SK-N-SH treated with all-trans-retinoic acid at 6 μM for 48 hours (cell line): Measurements from ENCODE around the gene APOO.

Experiments
- ATAC-seq: fragments of 200-7000 bp; cut with Tn5 transposase; 3 replicates; pipeline ENCODE4 v1.9.1; 2020; ENCODE audit warnings: mild to moderate bottlenecking, moderate library complexity
- ARNTL ChIP-seq: fragments of 450-650 bp; formaldehyde crosslinking; IDR thresholded peaks from 2 replicates; pipeline ENCODE4 v1.5.0; 2020; ENCODE audit warnings: low read depth, mild to moderate bottlenecking, moderate library complexity, borderline replicate concordance
- BACH2 ChIP-seq: fragments of 250-450 bp; sonication (Bioruptor Pico); IDR thresholded peaks from 2 replicates; pipeline ENCODE4 v1.9.0; 2021; ENCODE audit warnings: mild to moderate bottlenecking, borderline replicate concordance
- CSDC2 ChIP-seq: fragments of 250-450 bp; sonication (Bioruptor Pico); IDR thresholded peaks from 2 replicates; pipeline ENCODE4 v1.5.0; 2020; ENCODE audit warnings: mild to moderate bottlenecking, moderate library complexity
- ESRRG ChIP-seq: fragments of 250-450 bp; sonication (Bioruptor Pico); IDR thresholded peaks from 2 replicates; pipeline ENCODE4 v1.6.1; 2021; ENCODE audit warnings: mild to moderate bottlenecking
- GLIS3 ChIP-seq: fragments of 250-450 bp; sonication (Bioruptor Pico); IDR thresholded peaks from 2 replicates; pipeline ENCODE4 v1.5.0; 2020; ENCODE audit warnings: mild to moderate bottlenecking, moderate library complexity
- OSR1 ChIP-seq: fragments of 250-450 bp; sonication (Bioruptor Pico); IDR thresholded peaks from 2 replicates; pipeline ENCODE4 v1.8.0; 2022; ENCODE audit warnings: moderate library complexity, mild to moderate bottlenecking, inconsistent platforms
- PPARA ChIP-seq: fragments of 250-450 bp; sonication (Bioruptor Pico); IDR thresholded peaks from 2 replicates; pipeline ENCODE4 v1.5.0; 2020; ENCODE audit warnings: mild to moderate bottlenecking, borderline replicate concordance
- RARB ChIP-seq: fragments of 250-450 bp; sonication (Bioruptor Pico); IDR thresholded peaks from 2 replicates; pipeline ENCODE4 v1.8.0; 2021; ENCODE audit warnings: mild to moderate bottlenecking, moderate library complexity
- SNAI2 ChIP-seq: fragments of 250-450 bp; sonication (Bioruptor Pico); IDR thresholded peaks from 2 replicates; pipeline ENCODE4 v1.5.0; 2020; ENCODE audit warnings: mild to moderate bottlenecking, moderate library complexity
- TOX ChIP-seq: fragments of 250-450 bp; sonication (Bioruptor Pico); IDR thresholded peaks from 2 replicates; pipeline ENCODE4 v1.8.0; 2021; ENCODE audit warnings: mild to moderate bottlenecking, moderate library complexity, borderline replicate concordance
- ZC3H10 ChIP-seq: fragments of 250-450 bp; sonication (Bioruptor Pico); IDR thresholded peaks from 2 replicates; pipeline ENCODE4 v1.5.1; 2021; ENCODE audit warnings: mild to moderate bottlenecking, moderate library complexity
- ZFP3 ChIP-seq: fragments of 250-450 bp; sonication (Bioruptor Pico); IDR thresholded peaks from 2 replicates; pipeline ENCODE4 v1.5.0; 2020; ENCODE audit warnings: mild to moderate bottlenecking, moderate library complexity
- ZFP30 ChIP-seq: fragments of 450-650 bp; formaldehyde crosslinking; IDR thresholded peaks from 2 replicates; pipeline ENCODE4 v1.5.0; 2022; ENCODE audit warnings: mild to moderate bottlenecking, moderate library complexity
- ZNF565 ChIP-seq: fragments of 450-650 bp; formaldehyde crosslinking; conservative IDR thresholded peaks from 2 replicates; pipeline ENCODE4 v1.5.0; 2020; ENCODE audit warnings: low read depth, mild to moderate bottlenecking, moderate library complexity
- ZNF70 ChIP-seq: fragments of 450-650 bp; formaldehyde crosslinking; IDR thresholded peaks from 2 replicates; pipeline ENCODE4 v1.5.0; 2020; ENCODE audit warnings: mild to moderate bottlenecking, moderate library complexity
- ZNF8 ChIP-seq: fragments of 450-650 bp; formaldehyde crosslinking; IDR thresholded peaks from 2 replicates; pipeline ENCODE4 v1.5.0; 2020; ENCODE audit warnings: mild to moderate bottlenecking, moderate library complexity
- TF ChIP-seq, protein P1 (sequence below): fragments of 250-450 bp; sonication (Bioruptor Pico); IDR thresholded peaks from 2 replicates; pipeline ENCODE4 v1.8.0; 2020; ENCODE audit warnings: mild to moderate bottlenecking, moderate library complexity, borderline replicate concordance
- TF ChIP-seq, protein P2 (sequence below): fragments of 250-450 bp; sonication (Bioruptor Pico); IDR thresholded peaks from 2 replicates; pipeline ENCODE4 v1.5.1; 2021; ENCODE audit warnings: mild to moderate bottlenecking, moderate library complexity
- TF ChIP-seq, protein P3 (sequence below): fragments of 250-450 bp; sonication (Bioruptor Pico); IDR thresholded peaks from 2 replicates; pipeline ENCODE4 v1.8.0; 2021; ENCODE audit warnings: low read depth, mild to moderate bottlenecking, moderate library complexity, borderline replicate concordance
- TF ChIP-seq, protein P4 (sequence below): fragments of 250-450 bp; sonication (Bioruptor Pico); IDR thresholded peaks from 2 replicates; pipeline ENCODE4 v1.5.1; 2020; ENCODE audit warnings: low read depth, mild to moderate bottlenecking, moderate library complexity
- TF ChIP-seq, protein P5 (sequence below): fragments of 250-450 bp; sonication (Bioruptor Pico); IDR thresholded peaks from 2 replicates; pipeline ENCODE4 v1.5.0; 2020; ENCODE audit warnings: mild to moderate bottlenecking, moderate library complexity

The APOO gene

DNA sequence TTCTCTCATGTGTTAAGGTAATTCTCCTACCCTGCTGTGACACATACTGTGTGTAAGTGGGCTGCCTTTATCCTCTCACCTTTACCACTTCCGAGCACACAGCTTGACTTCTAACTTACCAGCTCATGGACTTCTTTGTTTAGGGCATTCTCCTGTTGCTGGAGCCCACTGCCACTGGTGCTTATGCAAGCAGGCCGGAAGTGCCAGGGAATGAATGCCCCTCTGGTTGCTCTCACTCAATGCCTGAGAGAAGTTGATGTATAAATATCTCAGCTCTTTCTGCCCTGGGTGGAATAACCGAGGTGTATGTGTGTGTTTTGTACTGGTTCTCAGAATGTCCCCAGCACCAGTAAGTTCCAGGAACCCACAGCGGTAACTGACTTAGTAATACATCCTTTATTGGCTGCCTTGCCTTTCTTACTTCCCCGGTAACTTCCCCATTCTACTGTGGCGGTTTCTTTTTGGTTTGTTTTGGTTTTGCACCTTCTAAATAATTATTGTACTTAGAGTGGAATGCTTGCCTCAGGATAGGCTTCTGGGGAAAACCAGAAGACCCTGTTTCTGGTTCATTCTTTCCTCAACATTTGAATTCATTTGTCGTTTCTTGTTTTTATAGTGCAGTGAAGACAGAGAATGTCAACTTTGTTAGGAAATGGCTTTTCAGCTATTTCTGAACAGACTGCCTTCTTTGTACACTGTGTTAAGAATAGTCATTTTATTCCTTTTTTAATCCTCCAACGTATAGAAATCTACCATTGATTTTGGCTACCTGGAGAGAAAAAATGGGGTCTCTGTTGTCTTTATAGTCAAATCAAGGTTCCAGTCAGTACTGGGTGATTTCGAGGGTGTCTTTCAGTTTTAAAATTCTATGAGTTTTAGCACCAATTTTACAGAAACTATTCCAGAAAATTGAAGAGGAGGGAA, 45.5 kb upstream of the APOO start:
- TF ChIP-seq RARB (CRISPR knock-in tag), result no peak
- TF ChIP-seq, protein P1, sequence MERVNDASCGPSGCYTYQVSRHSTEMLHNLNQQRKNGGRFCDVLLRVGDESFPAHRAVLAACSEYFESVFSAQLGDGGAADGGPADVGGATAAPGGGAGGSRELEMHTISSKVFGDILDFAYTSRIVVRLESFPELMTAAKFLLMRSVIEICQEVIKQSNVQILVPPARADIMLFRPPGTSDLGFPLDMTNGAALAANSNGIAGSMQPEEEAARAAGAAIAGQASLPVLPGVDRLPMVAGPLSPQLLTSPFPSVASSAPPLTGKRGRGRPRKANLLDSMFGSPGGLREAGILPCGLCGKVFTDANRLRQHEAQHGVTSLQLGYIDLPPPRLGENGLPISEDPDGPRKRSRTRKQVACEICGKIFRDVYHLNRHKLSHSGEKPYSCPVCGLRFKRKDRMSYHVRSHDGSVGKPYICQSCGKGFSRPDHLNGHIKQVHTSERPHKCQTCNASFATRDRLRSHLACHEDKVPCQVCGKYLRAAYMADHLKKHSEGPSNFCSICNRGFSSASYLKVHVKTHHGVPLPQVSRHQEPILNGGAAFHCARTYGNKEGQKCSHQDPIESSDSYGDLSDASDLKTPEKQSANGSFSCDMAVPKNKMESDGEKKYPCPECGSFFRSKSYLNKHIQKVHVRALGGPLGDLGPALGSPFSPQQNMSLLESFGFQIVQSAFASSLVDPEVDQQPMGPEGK (CRISPR knock-in tag), result no peak
- no peak for TF ChIP-seq ZNF565 (CRISPR knock-in tag)
- TF ChIP-seq, protein P2, sequence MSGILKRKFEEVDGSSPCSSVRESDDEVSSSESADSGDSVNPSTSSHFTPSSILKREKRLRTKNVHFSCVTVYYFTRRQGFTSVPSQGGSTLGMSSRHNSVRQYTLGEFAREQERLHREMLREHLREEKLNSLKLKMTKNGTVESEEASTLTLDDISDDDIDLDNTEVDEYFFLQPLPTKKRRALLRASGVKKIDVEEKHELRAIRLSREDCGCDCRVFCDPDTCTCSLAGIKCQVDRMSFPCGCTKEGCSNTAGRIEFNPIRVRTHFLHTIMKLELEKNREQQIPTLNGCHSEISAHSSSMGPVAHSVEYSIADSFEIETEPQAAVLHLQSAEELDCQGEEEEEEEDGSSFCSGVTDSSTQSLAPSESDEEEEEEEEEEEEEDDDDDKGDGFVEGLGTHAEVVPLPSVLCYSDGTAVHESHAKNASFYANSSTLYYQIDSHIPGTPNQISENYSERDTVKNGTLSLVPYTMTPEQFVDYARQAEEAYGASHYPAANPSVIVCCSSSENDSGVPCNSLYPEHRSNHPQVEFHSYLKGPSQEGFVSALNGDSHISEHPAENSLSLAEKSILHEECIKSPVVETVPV (CRISPR knock-in tag), result no peak
- no peak for TF ChIP-seq ZFP30 (CRISPR knock-in tag)
- no peak for ATAC-seq

DNA sequence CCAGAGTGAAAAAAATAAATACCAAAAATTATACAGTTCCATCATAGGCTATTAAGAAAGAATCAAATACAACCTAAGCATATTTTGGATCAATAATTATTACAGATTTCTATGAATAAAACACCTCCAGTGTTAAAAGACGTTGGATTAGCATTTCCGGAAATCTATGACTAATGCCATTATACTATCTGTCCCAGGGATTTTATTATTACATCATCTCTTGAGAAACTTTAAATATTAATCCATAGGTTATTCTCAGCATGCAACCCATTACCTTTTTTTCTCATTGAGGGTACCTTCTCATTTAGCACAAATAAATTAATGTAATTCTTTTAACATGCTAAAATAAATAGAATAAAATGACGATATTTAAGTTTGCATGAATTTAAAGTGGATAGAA, 44.7 kb upstream of the APOO start:
- TF ChIP-seq ZFP3 (CRISPR knock-in tag) (no peak), CSDC2 (CRISPR knock-in tag) (no peak), PPARA (CRISPR knock-in tag) (no peak), ZFP30 (CRISPR knock-in tag) (no peak), TOX (CRISPR knock-in tag) (no peak), BACH2 (CRISPR knock-in tag) (no peak), ZNF565 (CRISPR knock-in tag) (no peak), SNAI2 (CRISPR knock-in tag) (no peak), ESRRG (CRISPR knock-in tag) (no peak), OSR1 (CRISPR knock-in tag) (no peak), ARNTL (CRISPR knock-in tag) (no peak), ZNF70 (no peak), ZC3H10 (CRISPR knock-in tag) (no peak), ZNF8 (no peak), RARB (CRISPR knock-in tag) (no peak), GLIS3 (CRISPR knock-in tag) (no peak)
- TF ChIP-seq, protein P3, sequence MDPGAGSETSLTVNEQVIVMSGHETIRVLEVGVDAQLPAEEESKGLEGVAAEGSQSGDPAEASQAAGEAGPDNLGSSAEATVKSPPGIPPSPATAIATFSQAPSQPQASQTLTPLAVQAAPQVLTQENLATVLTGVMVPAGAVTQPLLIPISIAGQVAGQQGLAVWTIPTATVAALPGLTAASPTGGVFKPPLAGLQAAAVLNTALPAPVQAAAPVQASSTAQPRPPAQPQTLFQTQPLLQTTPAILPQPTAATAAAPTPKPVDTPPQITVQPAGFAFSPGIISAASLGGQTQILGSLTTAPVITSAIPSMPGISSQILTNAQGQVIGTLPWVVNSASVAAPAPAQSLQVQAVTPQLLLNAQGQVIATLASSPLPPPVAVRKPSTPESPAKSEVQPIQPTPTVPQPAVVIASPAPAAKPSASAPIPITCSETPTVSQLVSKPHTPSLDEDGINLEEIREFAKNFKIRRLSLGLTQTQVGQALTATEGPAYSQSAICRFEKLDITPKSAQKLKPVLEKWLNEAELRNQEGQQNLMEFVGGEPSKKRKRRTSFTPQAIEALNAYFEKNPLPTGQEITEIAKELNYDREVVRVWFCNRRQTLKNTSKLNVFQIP, result no peak
- TF ChIP-seq, protein P1 (CRISPR knock-in tag), result no peak
- TF ChIP-seq, protein P4, sequence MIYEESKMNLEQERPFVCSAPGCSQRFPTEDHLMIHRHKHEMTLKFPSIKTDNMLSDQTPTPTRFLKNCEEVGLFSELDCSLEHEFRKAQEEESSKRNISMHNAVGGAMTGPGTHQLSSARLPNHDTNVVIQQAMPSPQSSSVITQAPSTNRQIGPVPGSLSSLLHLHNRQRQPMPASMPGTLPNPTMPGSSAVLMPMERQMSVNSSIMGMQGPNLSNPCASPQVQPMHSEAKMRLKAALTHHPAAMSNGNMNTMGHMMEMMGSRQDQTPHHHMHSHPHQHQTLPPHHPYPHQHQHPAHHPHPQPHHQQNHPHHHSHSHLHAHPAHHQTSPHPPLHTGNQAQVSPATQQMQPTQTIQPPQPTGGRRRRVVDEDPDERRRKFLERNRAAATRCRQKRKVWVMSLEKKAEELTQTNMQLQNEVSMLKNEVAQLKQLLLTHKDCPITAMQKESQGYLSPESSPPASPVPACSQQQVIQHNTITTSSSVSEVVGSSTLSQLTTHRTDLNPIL, result no peak
- TF ChIP-seq, protein P5, sequence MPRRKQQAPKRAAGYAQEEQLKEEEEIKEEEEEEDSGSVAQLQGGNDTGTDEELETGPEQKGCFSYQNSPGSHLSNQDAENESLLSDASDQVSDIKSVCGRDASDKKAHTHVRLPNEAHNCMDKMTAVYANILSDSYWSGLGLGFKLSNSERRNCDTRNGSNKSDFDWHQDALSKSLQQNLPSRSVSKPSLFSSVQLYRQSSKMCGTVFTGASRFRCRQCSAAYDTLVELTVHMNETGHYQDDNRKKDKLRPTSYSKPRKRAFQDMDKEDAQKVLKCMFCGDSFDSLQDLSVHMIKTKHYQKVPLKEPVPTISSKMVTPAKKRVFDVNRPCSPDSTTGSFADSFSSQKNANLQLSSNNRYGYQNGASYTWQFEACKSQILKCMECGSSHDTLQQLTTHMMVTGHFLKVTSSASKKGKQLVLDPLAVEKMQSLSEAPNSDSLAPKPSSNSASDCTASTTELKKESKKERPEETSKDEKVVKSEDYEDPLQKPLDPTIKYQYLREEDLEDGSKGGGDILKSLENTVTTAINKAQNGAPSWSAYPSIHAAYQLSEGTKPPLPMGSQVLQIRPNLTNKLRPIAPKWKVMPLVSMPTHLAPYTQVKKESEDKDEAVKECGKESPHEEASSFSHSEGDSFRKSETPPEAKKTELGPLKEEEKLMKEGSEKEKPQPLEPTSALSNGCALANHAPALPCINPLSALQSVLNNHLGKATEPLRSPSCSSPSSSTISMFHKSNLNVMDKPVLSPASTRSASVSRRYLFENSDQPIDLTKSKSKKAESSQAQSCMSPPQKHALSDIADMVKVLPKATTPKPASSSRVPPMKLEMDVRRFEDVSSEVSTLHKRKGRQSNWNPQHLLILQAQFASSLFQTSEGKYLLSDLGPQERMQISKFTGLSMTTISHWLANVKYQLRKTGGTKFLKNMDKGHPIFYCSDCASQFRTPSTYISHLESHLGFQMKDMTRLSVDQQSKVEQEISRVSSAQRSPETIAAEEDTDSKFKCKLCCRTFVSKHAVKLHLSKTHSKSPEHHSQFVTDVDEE (CRISPR knock-in tag), result no peak
- ATAC-seq, result no peak
